LNCaP clone FGC (cell line): ENCODE measurements around the gene KCNAB3.

ENCODE experiments used
- DNase-seq: peaks from one replicate; pipeline ENCODE4 v3.0.0-alpha.2; 2011; ENCODE audit warnings: low read depth
- H3K4me3 ChIP-seq: 2 replicates; pipeline ENCODE4 v1.5.1; 2011; ENCODE audit warnings: mild to moderate bottlenecking, low read depth, low read length, control low read depth
- CTCF ChIP-seq: IDR thresholded peaks from 2 replicates; pipeline ENCODE4 v1.5.1; 2012; ENCODE audit warnings: mild to moderate bottlenecking; ENCODE audit not compliant: control insufficient read depth, insufficient read depth; ENCODE audit errors: extremely low read depth

The KCNAB3 gene

GRCh38 chr17:7951143-7951792 lies 21.6 kb upstream of the KCNAB3 start:
- H3K4me3 ChIP-seq, result no peak overlapping the region
- no peak for TF ChIP-seq CTCF
- no peak for DNase-seq

- no peak for DNase-seq
- H3K4me3 ChIP-seq, result no peak overlapping the region
- no peak for TF ChIP-seq CTCF
Measured at GRCh38 chr17:7950578-7950977, 20.9 kb upstream of the KCNAB3 start.

- H3K4me3 ChIP-seq, result no peak overlapping the region
- TF ChIP-seq CTCF, result no peak
- DNase-seq, result no peak
Measured at GRCh38 chr17:7947651-7948050, 18.0 kb upstream of the KCNAB3 start.

GRCh38 chr17:7946441-7946840 lies 16.8 kb upstream of the KCNAB3 start:
- no peak overlapping the region for H3K4me3 ChIP-seq
- no peak for DNase-seq
- no peak for TF ChIP-seq CTCF

- no peak overlapping the region for H3K4me3 ChIP-seq
- DNase-seq, result no peak
- no peak for TF ChIP-seq CTCF
Measured at GRCh38 chr17:7945651-7946050, 16.0 kb upstream of the KCNAB3 start.

GRCh38 chr17:7944326-7944725 lies 14.7 kb upstream of the KCNAB3 start:
- DNase-seq, result no peak
- no peak for TF ChIP-seq CTCF
- no peak overlapping the region for H3K4me3 ChIP-seq

- no peak for TF ChIP-seq CTCF
- no peak overlapping the region for H3K4me3 ChIP-seq
- no peak for DNase-seq
Measured at GRCh38 chr17:7943291-7943690, 13.6 kb upstream of the KCNAB3 start.
